Measurements from ENCODE around the gene OR52E2. TPM values are rescaled to one million over a fixed set of nuclear protein-coding genes. Genes with fewer than 3 reads are reported as not detected.

Gene OR52E2
- total RNA-seq, 1 donor from 2014 or later: not detected

- intact Hi-C loops (cut with micrococcal nuclease): no loop called here
Measured at GRCh38 chr11:5013012-5013411, 46.4 kb downstream of the OR52E2 start.

- intact Hi-C loops (cut with micrococcal nuclease): no loop called here
Measured at GRCh38 chr11:5011254-5011653, 48.2 kb downstream of the OR52E2 start.

Other genes starting within 250 kb of the OR52E2 start
- not detected in 2 replicates for gene OR51F2, start 238.3 kb downstream of the OR52E2 start, total RNA-seq
- gene OR51S1, start 210.4 kb downstream of the OR52E2 start, total RNA-seq: not detected in 2 replicates
- not detected in 2 replicates for gene OR51T1, start 177.7 kb downstream of the OR52E2 start, total RNA-seq
- not detected in 2 replicates for gene OR51A7, start 155.8 kb downstream of the OR52E2 start, total RNA-seq
- not detected in 2 replicates for gene OR51G2, start 140.3 kb downstream of the OR52E2 start, total RNA-seq
- not detected in 2 replicates for gene OR51G1, start 135.3 kb downstream of the OR52E2 start, total RNA-seq
- not detected in 2 replicates for gene OR51A4, start 112.0 kb downstream of the OR52E2 start, total RNA-seq
- not detected in 2 replicates for gene OR51A2, start 103.9 kb downstream of the OR52E2 start, total RNA-seq
- not detected in 2 replicates for gene OR51L1, start 64.8 kb downstream of the OR52E2 start, total RNA-seq
- gene OR52J3, start 13.1 kb downstream of the OR52E2 start, total RNA-seq: not detected in 2 replicates
- gene OR52E1, start 9.9 kb upstream of the OR52E2 start, total RNA-seq: not detected in 2 replicates
- not detected in 2 replicates for gene OR52A5, start 78.7 kb upstream of the OR52E2 start, total RNA-seq
- not detected in 2 replicates for gene OR52A1, start 95.1 kb upstream of the OR52E2 start, total RNA-seq
- gene OR51V1, start 141.1 kb upstream of the OR52E2 start, total RNA-seq: not detected in 2 replicates
- not detected in 2 replicates for gene HBB, start 167.4 kb upstream of the OR52E2 start, total RNA-seq
- gene HBD, start 174.9 kb upstream of the OR52E2 start, total RNA-seq: not detected in 2 replicates
- not detected in 2 replicates for gene HBG1, start 190.2 kb upstream of the OR52E2 start, total RNA-seq
- gene HBG2, start 195.2 kb upstream of the OR52E2 start, total RNA-seq: not detected in 2 replicates
- not detected in 2 replicates for gene HBE1, start 210.3 kb upstream of the OR52E2 start, total RNA-seq
- not detected in 2 replicates for gene OR51B4, start 242.3 kb upstream of the OR52E2 start, total RNA-seq

Measured in T-helper 2 cell treated with Interferon-gamma antibody and Interleukin-4, amounts not matched to agents 100 ng/mL and 5 ng/mL, for 36 hours (primary cell).